ENCODE results near the gene CCDC88C.

The CCDC88C gene

GRCh38 chr14:91342206-91342760 lies 75.3 kb downstream of the CCDC88C start:
- no peak for DNase-seq

GRCh38 chr14:91341751-91342154 lies 75.9 kb downstream of the CCDC88C start:
- DNase-seq = no peak

- DNase-seq = no peak
These were observed 76.3 kb downstream of the CCDC88C start for GRCh38 chr14:91341334-91341733.

- no peak for DNase-seq
These were observed 77.8 kb downstream of the CCDC88C start for GRCh38 chr14:91339671-91340369.

GRCh38 chr14:91339076-91339475 lies 78.5 kb downstream of the CCDC88C start:
- DNase-seq = no peak

GRCh38 chr14:91338379-91338778 lies 79.2 kb downstream of the CCDC88C start:
- DNase-seq = no peak

- DNase-seq = no peak
These were observed 79.8 kb downstream of the CCDC88C start for GRCh38 chr14:91337699-91338335.

GRCh38 chr14:91336093-91336450 lies 81.5 kb downstream of the CCDC88C start:
- DNase-seq = no peak

- no peak for DNase-seq
These were observed 82.2 kb downstream of the CCDC88C start for GRCh38 chr14:91335191-91336092.

- no peak for DNase-seq
These were observed 84.0 kb downstream of the CCDC88C start for GRCh38 chr14:91333650-91334039.

- DNase-seq = no peak
These were observed 84.5 kb downstream of the CCDC88C start for GRCh38 chr14:91332986-91333649.

GRCh38 chr14:91332171-91332985 lies 85.2 kb downstream of the CCDC88C start:
- no peak for DNase-seq

GRCh38 chr14:91331721-91332120 lies 85.9 kb downstream of the CCDC88C start:
- DNase-seq = no peak

- DNase-seq = no peak
These were observed 86.8 kb downstream of the CCDC88C start for GRCh38 chr14:91330856-91331255.

- no peak for DNase-seq
These were observed 87.4 kb downstream of the CCDC88C start for GRCh38 chr14:91330096-91330696.

GRCh38 chr14:91329486-91330014 lies 88.1 kb downstream of the CCDC88C start:
- no peak for DNase-seq

- no peak for DNase-seq
These were observed 89.1 kb downstream of the CCDC88C start for GRCh38 chr14:91328313-91329050.

GRCh38 chr14:91327661-91328312 lies 89.8 kb downstream of the CCDC88C start:
- no peak for DNase-seq

- no peak for DNase-seq
These were observed 90.4 kb downstream of the CCDC88C start for GRCh38 chr14:91327250-91327595.

Data from activated effector memory CD4-positive, alpha-beta T cell treated with anti-CD3 and anti-CD28 coated beads, Interleukin-2, amount 50 U/mL, for 16 hours (primary cell).